Osteoblast (primary cell): ENCODE measurements around the gene SDC3. TPM values are rescaled to one million over a fixed set of nuclear protein-coding genes. Genes with fewer than 3 reads are reported as not detected.

Experiments used
- DNase-seq: peaks from one replicate; pipeline ENCODE4 v3.0.0; 2011; ENCODE audit warnings: low spot score, mixed read lengths; ENCODE audit not compliant: insufficient read length; ENCODE audit errors: missing footprints
- H2AFZ ChIP-seq: 2 replicates; pipeline ENCODE4 v1.6.0; 2011; ENCODE audit warnings: mild to moderate bottlenecking, low read length
- H3K27ac ChIP-seq: 2 replicates; pipeline ENCODE4 v1.5.1; 2011; ENCODE audit warnings: mild to moderate bottlenecking, low read depth, low read length, moderate library complexity
- H3K27me3 ChIP-seq: 2 replicates; pipeline ENCODE4 v1.6.0; 2012; ENCODE audit warnings: mild to moderate bottlenecking, control low read depth, inconsistent platforms, low read length, moderate library complexity; ENCODE audit not compliant: insufficient read depth
- H3K36me3 ChIP-seq: 2 replicates; pipeline ENCODE4 v1.5.1; 2011; ENCODE audit warnings: mild to moderate bottlenecking, low read length, control low read depth, moderate library complexity; ENCODE audit not compliant: insufficient read depth
- H3K4me1 ChIP-seq: 2 replicates; pipeline ENCODE4 v1.5.1; 2011; ENCODE audit warnings: mild to moderate bottlenecking, low read length, control low read depth, moderate library complexity; ENCODE audit not compliant: insufficient read depth
- H3K4me2 ChIP-seq: 2 replicates; pipeline ENCODE4 v1.6.0; 2011; ENCODE audit warnings: mild to moderate bottlenecking, low read length; ENCODE audit not compliant: insufficient read depth
- H3K4me3 ChIP-seq: fragments of 200-600 bp; sonication (generic); 3 replicates; pipeline ENCODE4 v1.5.1; 2012; ENCODE audit warnings: mild to moderate bottlenecking, low read length, inconsistent platforms; ENCODE audit not compliant: insufficient read depth
- H3K79me2 ChIP-seq: 2 replicates; pipeline ENCODE4 v1.6.0; 2012; ENCODE audit warnings: mild to moderate bottlenecking, low read length, control low read depth, inconsistent platforms; ENCODE audit not compliant: insufficient read depth
- H3K9me3 ChIP-seq: 2 replicates; pipeline ENCODE4 v1.5.1; 2011; ENCODE audit warnings: low read depth, low read length, control low read depth
- H4K20me1 ChIP-seq: 2 replicates; pipeline ENCODE4 v1.6.0; 2012; ENCODE audit warnings: mild to moderate bottlenecking, low read length, control low read depth; ENCODE audit not compliant: insufficient read depth
- total RNA-seq: library from RNA; depleted of rRNA; stranded (reverse); fragments of >200 nt; gene quantifications from 2 replicates; pipeline ENCODE4 v1.2.3, GENCODE V29; 2012
- TF ChIP-seq, protein P1 (sequence below): IDR thresholded peaks from 2 replicates; pipeline ENCODE4 v1.5.1; 2011; ENCODE audit warnings: mild to moderate bottlenecking, low read depth, low read length, moderate library complexity; ENCODE audit errors: extremely low read depth

SDC3 gene
- total RNA-seq, 1 donor: 39.8 TPM

DNA sequence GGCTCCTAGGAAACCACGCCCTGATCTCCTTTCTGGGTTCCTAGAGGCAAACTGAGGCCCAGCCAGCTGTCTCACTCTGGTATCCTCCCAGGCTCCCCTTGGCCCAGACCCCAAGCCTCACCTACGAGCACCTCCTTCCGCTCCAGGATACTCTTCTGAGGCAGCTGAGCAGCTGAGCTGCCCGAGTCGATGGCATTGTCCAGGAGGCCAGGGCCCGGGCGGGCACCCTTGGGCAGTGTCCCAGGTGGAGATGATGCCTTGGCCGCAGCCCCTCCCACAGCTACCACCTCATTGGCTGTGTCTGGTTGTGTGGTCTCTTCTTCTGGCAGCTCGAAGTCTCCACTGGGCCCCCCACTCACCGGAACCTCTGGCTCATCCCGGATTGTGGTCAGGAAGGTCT, 34.4 kb downstream of the SDC3 start:
- peaks cover 13% of the 10 kb centered on the region for H3K9me3 ChIP-seq
- TF ChIP-seq, protein P1, sequence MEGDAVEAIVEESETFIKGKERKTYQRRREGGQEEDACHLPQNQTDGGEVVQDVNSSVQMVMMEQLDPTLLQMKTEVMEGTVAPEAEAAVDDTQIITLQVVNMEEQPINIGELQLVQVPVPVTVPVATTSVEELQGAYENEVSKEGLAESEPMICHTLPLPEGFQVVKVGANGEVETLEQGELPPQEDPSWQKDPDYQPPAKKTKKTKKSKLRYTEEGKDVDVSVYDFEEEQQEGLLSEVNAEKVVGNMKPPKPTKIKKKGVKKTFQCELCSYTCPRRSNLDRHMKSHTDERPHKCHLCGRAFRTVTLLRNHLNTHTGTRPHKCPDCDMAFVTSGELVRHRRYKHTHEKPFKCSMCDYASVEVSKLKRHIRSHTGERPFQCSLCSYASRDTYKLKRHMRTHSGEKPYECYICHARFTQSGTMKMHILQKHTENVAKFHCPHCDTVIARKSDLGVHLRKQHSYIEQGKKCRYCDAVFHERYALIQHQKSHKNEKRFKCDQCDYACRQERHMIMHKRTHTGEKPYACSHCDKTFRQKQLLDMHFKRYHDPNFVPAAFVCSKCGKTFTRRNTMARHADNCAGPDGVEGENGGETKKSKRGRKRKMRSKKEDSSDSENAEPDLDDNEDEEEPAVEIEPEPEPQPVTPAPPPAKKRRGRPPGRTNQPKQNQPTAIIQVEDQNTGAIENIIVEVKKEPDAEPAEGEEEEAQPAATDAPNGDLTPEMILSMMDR: no peak
- H3K4me1 ChIP-seq: peaks cover 8% of the 10 kb centered on the region
- no peaks in the 10 kb centered on the region for H3K79me2 ChIP-seq
- no peak overlapping the region for H2AFZ ChIP-seq
- no peak overlapping the region for H3K4me2 ChIP-seq
- no peak overlapping the region for H3K4me3 ChIP-seq
- peaks cover 4% of the 10 kb centered on the region for H4K20me1 ChIP-seq
- peaks cover 9% of the 10 kb centered on the region for H3K36me3 ChIP-seq
- DNase-seq: peak; percentile 75
- no peak overlapping the region for H3K27ac ChIP-seq
- H3K27me3 ChIP-seq: no peaks in the 10 kb centered on the region

DNA sequence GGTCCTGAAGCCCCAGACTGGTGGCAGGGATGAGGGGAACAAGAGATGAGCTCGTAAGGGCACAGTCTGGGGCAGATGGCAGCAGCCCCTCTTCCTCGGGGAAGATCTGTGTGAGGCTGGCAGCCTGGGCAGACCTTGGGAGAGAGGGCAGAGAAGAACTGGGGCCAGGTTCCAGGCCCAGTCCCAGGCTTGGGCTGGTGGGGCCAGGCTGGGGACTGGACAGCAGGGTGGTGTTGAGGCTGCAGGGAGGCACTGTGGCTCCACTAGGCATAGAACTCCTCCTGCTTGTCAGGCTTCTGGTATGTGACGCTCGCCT, 35.7 kb downstream of the SDC3 start:
- Histone ChIP-seq H3K79me2 (no peaks in the 10 kb centered on the region), H2AFZ (no peak overlapping the region), H3K36me3 (peaks cover 9% of the 10 kb centered on the region), H3K4me1 (peaks cover 8% of the 10 kb centered on the region), H4K20me1 (no peaks in the 10 kb centered on the region), H3K9me3 (peaks cover 13% of the 10 kb centered on the region), H3K27me3 (no peaks in the 10 kb centered on the region), H3K4me3 (no peak overlapping the region), H3K4me2 (no peak overlapping the region), H3K27ac (no peak overlapping the region)
- TF ChIP-seq, protein P1: no peak
- no peak for DNase-seq

DNA sequence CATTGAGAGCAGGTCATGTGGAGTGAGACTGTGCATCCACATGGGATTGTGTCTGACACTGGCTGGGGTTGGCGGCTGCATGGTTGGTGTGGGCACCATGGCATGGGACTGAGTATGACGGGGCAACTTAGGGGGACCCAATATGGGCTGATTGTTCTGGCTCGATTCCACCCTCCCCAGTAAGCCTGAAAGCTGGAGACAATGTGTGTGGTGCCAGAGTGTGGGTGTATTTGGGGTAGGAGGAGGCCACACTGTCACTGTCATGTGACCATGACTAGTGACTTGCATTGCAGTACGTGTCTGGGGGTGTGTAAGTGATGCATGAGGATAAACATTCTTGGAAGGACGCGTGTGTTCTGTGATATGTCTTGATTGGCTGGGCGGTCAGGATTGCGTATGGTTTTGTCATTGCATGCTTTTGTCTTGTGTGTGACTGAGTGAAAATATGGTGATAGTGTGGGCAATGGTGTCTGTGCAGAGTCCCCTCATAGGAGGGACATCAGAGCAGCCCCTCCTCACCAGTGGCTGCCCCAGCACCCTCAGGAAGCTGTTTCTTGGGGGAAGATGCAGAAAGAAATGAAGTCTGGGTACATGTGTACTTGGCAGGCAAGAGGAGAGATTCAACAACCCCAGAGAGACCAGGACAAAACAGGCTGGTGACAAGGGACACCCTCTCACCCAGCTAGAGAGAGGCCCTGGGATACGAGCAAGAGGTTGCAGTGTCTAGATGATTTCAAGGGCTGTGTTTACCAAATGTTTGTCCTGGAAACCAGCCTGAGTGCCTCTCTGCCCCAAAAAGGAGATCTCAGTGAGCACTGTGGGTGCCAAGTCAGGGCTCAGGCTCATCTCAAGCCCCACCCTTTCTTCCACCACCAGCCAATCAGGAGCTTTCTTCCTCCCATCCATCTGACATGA, 36.3 kb downstream of the SDC3 start:
- Histone ChIP-seq H3K79me2 (no peaks in the 10 kb centered on the region), H3K4me3 (no peak overlapping the region), H4K20me1 (no peaks in the 10 kb centered on the region), H3K4me2 (no peak overlapping the region), H3K27me3 (no peaks in the 10 kb centered on the region), H3K9me3 (peaks cover 13% of the 10 kb centered on the region), H3K27ac (no peak overlapping the region), H3K4me1 (peaks cover 2% of the 10 kb centered on the region), H2AFZ (no peak overlapping the region), H3K36me3 (peaks cover 9% of the 10 kb centered on the region)
- TF ChIP-seq, protein P1: no peak
- peak; percentile 72 for DNase-seq

DNA sequence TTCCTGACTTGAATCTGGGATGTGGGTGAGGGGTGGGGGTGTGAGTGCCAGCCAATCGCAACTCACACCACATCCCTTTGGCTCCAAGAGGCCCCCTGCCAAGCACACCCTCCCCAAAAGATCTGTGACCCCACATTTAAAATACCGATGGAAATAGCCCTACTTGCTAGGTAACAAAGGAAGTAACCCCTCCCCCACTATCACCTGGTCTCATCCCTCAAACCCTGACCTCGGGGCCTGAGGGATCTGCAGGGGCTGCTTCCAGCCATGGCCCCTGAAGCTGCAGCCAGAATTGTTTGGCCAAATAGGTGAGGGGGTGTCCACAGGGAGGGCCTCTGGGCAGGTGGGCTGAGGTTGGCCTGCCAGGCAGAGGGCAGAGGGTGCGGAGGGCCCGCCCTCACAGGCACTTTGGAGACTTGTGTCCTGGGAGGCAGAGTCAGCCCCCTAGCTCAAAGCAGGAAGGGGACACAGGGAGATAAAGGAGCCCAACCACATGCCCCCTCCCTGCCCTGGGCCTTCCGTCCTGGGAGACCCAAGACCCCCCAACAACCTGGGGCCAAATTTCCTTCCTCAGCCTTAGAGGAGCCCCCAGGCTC, 37.2 kb downstream of the SDC3 start:
- H3K4me2 ChIP-seq: no peak overlapping the region
- no peak overlapping the region for H2AFZ ChIP-seq
- H3K27ac ChIP-seq: no peak overlapping the region
- TF ChIP-seq, protein P1: no peak
- peak; percentile 36 for DNase-seq
- H3K4me1 ChIP-seq: no peaks in the 10 kb centered on the region
- H3K79me2 ChIP-seq: no peaks in the 10 kb centered on the region
- peaks cover 9% of the 10 kb centered on the region for H3K36me3 ChIP-seq
- H3K9me3 ChIP-seq: peaks cover 13% of the 10 kb centered on the region
- H3K27me3 ChIP-seq: no peaks in the 10 kb centered on the region
- H3K4me3 ChIP-seq: no peak overlapping the region
- H4K20me1 ChIP-seq: no peaks in the 10 kb centered on the region
